GM12878 (cell line): ENCODE data around the gene NANOS2. TPM values are rescaled to one million over a fixed set of nuclear protein-coding genes. Genes with fewer than 3 reads are reported as not detected.

Experiments used
- CEBPB ChIP-seq, 2 experiments: fragments of 150-350 bp in 1 of 2; IDR thresholded peaks; 2 replicates each; pipeline ENCODE4 v1.6.1; 2012 to 2014; ENCODE audit warnings: low read depth in 2 of 2, low read length in 2 of 2, borderline replicate concordance in 1 of 2, inconsistent platforms in 1 of 2
- CREB1 ChIP-seq: IDR thresholded peaks from 2 replicates; pipeline ENCODE4 v1.6.1; 2012; ENCODE audit warnings: low read depth, mild to moderate bottlenecking, inconsistent platforms
- EGR1 ChIP-seq, 2 experiments: IDR thresholded peaks; 1 replicate in 1 of 2; 2 replicates in 1 of 2; pipeline ENCODE4 v1.6.1; 2011 to 2012; ENCODE audit warnings: low read depth in 2 of 2, low read length in 2 of 2, borderline replicate concordance in 1 of 2, mild to moderate bottlenecking in 1 of 2, moderate library complexity in 1 of 2
- EP300 ChIP-seq, 2 experiments: fragments of 150-350 bp in 1 of 2; IDR thresholded peaks; 2 replicates each; pipeline ENCODE4 v1.6.1; 2011 to 2012; ENCODE audit warnings: low read depth in 2 of 2, low read length in 2 of 2, borderline replicate concordance in 1 of 2, improper control_type of control experiment in 1 of 2, inconsistent platforms in 1 of 2; ENCODE audit not compliant: control insufficient read depth in 1 of 2
- ESRRA ChIP-seq: IDR thresholded peaks from 2 replicates; pipeline ENCODE4 v1.6.1; 2012; ENCODE audit warnings: mild to moderate bottlenecking, low read length, improper control_type of control experiment
- LARP7 ChIP-seq: fragments of 450-650 bp; IDR thresholded peaks from 2 replicates; pipeline ENCODE4 v1.6.1; 2017; ENCODE audit warnings: mild to moderate bottlenecking
- MTA3 ChIP-seq: IDR thresholded peaks from 2 replicates; pipeline ENCODE4 v1.6.1; 2012; ENCODE audit warnings: low read length, inconsistent platforms, borderline replicate concordance
- MXI1 ChIP-seq: fragments of 150-350 bp; IDR thresholded peaks from 2 replicates; pipeline ENCODE4 v1.6.1; 2011; ENCODE audit warnings: low read depth, mild to moderate bottlenecking, inconsistent platforms, low read length, improper control_type of control experiment
- NR2F1 ChIP-seq: fragments of 450-650 bp; conservative IDR thresholded peaks from 2 replicates; pipeline ENCODE4 v1.6.1; 2017; ENCODE audit warnings: mild to moderate bottlenecking
- POLR2AphosphoS2 ChIP-seq: IDR thresholded peaks from 2 replicates; pipeline ENCODE4 v1.6.1; 2011; ENCODE audit warnings: low read depth, mild to moderate bottlenecking, low read length, improper control_type of control experiment, moderate library complexity
- SIN3A ChIP-seq: IDR thresholded peaks from 2 replicates; pipeline ENCODE4 v1.6.1; 2012; ENCODE audit warnings: low read depth, low read length, improper control_type of control experiment
- SKIL ChIP-seq: fragments of 450-650 bp; IDR thresholded peaks from 2 replicates; pipeline ENCODE4 v1.6.1; 2017; ENCODE audit warnings: mild to moderate bottlenecking, low read depth, inconsistent platforms; ENCODE audit not compliant: poor library complexity, severe bottlenecking
- SMAD1 ChIP-seq: fragments of 450-650 bp; IDR thresholded peaks from 2 replicates; pipeline ENCODE4 v1.6.1; 2018; ENCODE audit warnings: mild to moderate bottlenecking, low read depth; ENCODE audit not compliant: partially characterized antibody
- SP1 ChIP-seq: IDR thresholded peaks from one replicate; pipeline ENCODE4 v1.6.1; 2011; ENCODE audit warnings: low read depth, low read length
- ZBED1 ChIP-seq: IDR thresholded peaks from 2 replicates; pipeline ENCODE4 v1.6.1; 2016; ENCODE audit warnings: borderline replicate concordance
- ZSCAN29 ChIP-seq: fragments of 450-650 bp; IDR thresholded peaks from 2 replicates; pipeline ENCODE4 v1.6.1; 2017; ENCODE audit warnings: mild to moderate bottlenecking, moderate library complexity
- polyA plus RNA-seq, 11 experiments: library from polyadenylated mRNA; depleted of rRNA in 4 of 11; unstranded in 6 of 11; stranded (reverse) in 5 of 11; fragments of >200 nt; fragmentation: Nextera tagmentation in 4 of 11; fragmentation: Illumina TruSeq in 1 of 11; extraction: Ambion mirVana in 4 of 11; extraction: Trizol in 1 of 11; gene quantifications; 1 replicate in 1 of 11; 2 replicates in 10 of 11; pipeline versions ENCODE4 v1.2.1 to v1.2.3, GENCODE V29; 2011 to 2016; ENCODE audit warnings: inconsistent platforms in 2 of 11, missing spikeins in 2 of 11, low read depth in 1 of 11
- total RNA-seq, 4 experiments: library from RNA; depleted of rRNA in 3 of 4; stranded (reverse); fragments of >200 nt in 3 of 4; fragmentation: Illumina TruSeq in 1 of 4; extraction: Trizol in 1 of 4; gene quantifications; 2 replicates each; pipeline versions ENCODE4 v1.2.1 to v1.2.3, GENCODE V29; 2013 to 2021
- TF ChIP-seq, protein P1 (sequence below): fragments of 450-650 bp; IDR thresholded peaks from 2 replicates; pipeline ENCODE4 v1.6.1; 2017; ENCODE audit warnings: mild to moderate bottlenecking
- TF ChIP-seq, protein P2 (sequence below): IDR thresholded peaks from 2 replicates; pipeline ENCODE4 v1.6.1; 2012; ENCODE audit warnings: low read depth, low read length, improper control_type of control experiment
- TF ChIP-seq, protein P3 (sequence below): IDR thresholded peaks from 2 replicates; pipeline ENCODE4 v1.6.1; 2012; ENCODE audit warnings: improper control_type of control experiment, low read depth, low read length; ENCODE audit not compliant: insufficient replicate concordance

Gene NANOS2
- total and polyA plus RNA-seq, 10 of the 15 experiments (the other 5 are each of a cell fraction or from before 2014, with no cell fraction given): not detected

- TF ChIP-seq EGR1 (IDR thresholded peaks at IDR 0.05; ENCODE audit: borderline replicate concordance in 1 of 2, low read depth in 2 of 2, low read length in 2 of 2): peak in 1 of 2 experiments; percentile 39; a peak in 1 of 3 replicates
- TF ChIP-seq, protein P1, sequence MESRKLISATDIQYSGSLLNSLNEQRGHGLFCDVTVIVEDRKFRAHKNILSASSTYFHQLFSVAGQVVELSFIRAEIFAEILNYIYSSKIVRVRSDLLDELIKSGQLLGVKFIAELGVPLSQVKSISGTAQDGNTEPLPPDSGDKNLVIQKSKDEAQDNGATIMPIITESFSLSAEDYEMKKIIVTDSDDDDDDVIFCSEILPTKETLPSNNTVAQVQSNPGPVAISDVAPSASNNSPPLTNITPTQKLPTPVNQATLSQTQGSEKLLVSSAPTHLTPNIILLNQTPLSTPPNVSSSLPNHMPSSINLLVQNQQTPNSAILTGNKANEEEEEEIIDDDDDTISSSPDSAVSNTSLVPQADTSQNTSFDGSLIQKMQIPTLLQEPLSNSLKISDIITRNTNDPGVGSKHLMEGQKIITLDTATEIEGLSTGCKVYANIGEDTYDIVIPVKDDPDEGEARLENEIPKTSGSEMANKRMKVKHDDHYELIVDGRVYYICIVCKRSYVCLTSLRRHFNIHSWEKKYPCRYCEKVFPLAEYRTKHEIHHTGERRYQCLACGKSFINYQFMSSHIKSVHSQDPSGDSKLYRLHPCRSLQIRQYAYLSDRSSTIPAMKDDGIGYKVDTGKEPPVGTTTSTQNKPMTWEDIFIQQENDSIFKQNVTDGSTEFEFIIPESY: no peak
- TF ChIP-seq, protein P2, sequence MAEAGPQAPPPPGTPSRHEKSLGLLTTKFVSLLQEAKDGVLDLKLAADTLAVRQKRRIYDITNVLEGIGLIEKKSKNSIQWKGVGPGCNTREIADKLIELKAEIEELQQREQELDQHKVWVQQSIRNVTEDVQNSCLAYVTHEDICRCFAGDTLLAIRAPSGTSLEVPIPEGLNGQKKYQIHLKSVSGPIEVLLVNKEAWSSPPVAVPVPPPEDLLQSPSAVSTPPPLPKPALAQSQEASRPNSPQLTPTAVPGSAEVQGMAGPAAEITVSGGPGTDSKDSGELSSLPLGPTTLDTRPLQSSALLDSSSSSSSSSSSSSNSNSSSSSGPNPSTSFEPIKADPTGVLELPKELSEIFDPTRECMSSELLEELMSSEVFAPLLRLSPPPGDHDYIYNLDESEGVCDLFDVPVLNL: no peak
- TF ChIP-seq, protein P3, sequence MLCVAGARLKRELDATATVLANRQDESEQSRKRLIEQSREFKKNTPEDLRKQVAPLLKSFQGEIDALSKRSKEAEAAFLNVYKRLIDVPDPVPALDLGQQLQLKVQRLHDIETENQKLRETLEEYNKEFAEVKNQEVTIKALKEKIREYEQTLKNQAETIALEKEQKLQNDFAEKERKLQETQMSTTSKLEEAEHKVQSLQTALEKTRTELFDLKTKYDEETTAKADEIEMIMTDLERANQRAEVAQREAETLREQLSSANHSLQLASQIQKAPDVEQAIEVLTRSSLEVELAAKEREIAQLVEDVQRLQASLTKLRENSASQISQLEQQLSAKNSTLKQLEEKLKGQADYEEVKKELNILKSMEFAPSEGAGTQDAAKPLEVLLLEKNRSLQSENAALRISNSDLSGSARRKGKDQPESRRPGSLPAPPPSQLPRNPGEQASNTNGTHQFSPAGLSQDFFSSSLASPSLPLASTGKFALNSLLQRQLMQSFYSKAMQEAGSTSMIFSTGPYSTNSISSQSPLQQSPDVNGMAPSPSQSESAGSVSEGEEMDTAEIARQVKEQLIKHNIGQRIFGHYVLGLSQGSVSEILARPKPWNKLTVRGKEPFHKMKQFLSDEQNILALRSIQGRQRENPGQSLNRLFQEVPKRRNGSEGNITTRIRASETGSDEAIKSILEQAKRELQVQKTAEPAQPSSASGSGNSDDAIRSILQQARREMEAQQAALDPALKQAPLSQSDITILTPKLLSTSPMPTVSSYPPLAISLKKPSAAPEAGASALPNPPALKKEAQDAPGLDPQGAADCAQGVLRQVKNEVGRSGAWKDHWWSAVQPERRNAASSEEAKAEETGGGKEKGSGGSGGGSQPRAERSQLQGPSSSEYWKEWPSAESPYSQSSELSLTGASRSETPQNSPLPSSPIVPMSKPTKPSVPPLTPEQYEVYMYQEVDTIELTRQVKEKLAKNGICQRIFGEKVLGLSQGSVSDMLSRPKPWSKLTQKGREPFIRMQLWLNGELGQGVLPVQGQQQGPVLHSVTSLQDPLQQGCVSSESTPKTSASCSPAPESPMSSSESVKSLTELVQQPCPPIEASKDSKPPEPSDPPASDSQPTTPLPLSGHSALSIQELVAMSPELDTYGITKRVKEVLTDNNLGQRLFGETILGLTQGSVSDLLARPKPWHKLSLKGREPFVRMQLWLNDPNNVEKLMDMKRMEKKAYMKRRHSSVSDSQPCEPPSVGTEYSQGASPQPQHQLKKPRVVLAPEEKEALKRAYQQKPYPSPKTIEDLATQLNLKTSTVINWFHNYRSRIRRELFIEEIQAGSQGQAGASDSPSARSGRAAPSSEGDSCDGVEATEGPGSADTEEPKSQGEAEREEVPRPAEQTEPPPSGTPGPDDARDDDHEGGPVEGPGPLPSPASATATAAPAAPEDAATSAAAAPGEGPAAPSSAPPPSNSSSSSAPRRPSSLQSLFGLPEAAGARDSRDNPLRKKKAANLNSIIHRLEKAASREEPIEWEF: no peak
- no peak for TF ChIP-seq ZBED1
- TF ChIP-seq POLR2AphosphoS2: peak; percentile 30; the same call in 1 of the 2 replicates
- TF ChIP-seq SIN3A: peak; percentile 58; the same call in 1 of the 2 replicates
- no peak; a peak in 1 of 4 replicates for TF ChIP-seq EP300 (IDR thresholded peaks at IDR 0.05; ENCODE audit: borderline replicate concordance in 1 of 2, control insufficient read depth in 1 of 2, low read depth in 2 of 2, low read length in 2 of 2)
- no peak for TF ChIP-seq LARP7
- peak; percentile 21 for TF ChIP-seq SMAD1
- TF ChIP-seq MTA3: peak; percentile 67; the same call in 1 of the 2 replicates
- peak; percentile 92 for TF ChIP-seq CREB1
- TF ChIP-seq ESRRA: no peak
- TF ChIP-seq MXI1: no peak
- no peak for TF ChIP-seq NR2F1
- TF ChIP-seq SP1: peak; percentile 26
- no peak for TF ChIP-seq ZSCAN29
- no peak for TF ChIP-seq SKIL
- TF ChIP-seq CEBPB (IDR thresholded peaks at IDR 0.05; ENCODE audit: borderline replicate concordance in 1 of 2, low read depth in 2 of 2, low read length in 2 of 2): no peak
These were observed 28.0 kb downstream of the NANOS2 start (continued) for GRCh38 chr19:45886427-45887199.
